CD8-positive, alpha-beta memory T cell (primary cell): ENCODE measurements around the gene CABP1. TPM values are rescaled to one million over a fixed set of nuclear protein-coding genes. Genes with fewer than 3 reads are reported as not detected.

Source experiments
- CTCF ChIA-PET: fragments of 350-600 bp; sonication (Branson Sonifier 250); formaldehyde crosslinking; loops from one replicate; lab custom pipeline; 2021; ENCODE audit warnings: antibody characterized with exemption; lab: Charles Lee
- POLR2A ChIA-PET: fragments of 350-600 bp; sonication (Branson Sonifier 250); formaldehyde crosslinking; loops from one replicate; lab custom pipeline; 2021; ENCODE audit warnings: antibody characterized with exemption; lab: Charles Lee
- DNase-seq, 5 donors: peaks; one replicate each; pipeline versions ENCODE4 v3.0.0 to v3.0.0-alpha.2; 2020 to 2022; ENCODE audit warnings: mixed read lengths in 1 of 5
- H3K27ac ChIP-seq: one replicate; pipeline ENCODE4 v1.7.0; 2013; ENCODE audit warnings: low read depth, mild to moderate bottlenecking, low read length, moderate library complexity
- H3K27me3 ChIP-seq: 2 replicates; pipeline ENCODE4 v1.7.0; 2013; ENCODE audit warnings: low read length, mild to moderate bottlenecking; ENCODE audit not compliant: insufficient read depth, poor library complexity, severe bottlenecking
- H3K36me3 ChIP-seq: 2 replicates; pipeline ENCODE4 v1.7.0; 2013; ENCODE audit warnings: mild to moderate bottlenecking, low read length, moderate library complexity; ENCODE audit not compliant: insufficient read depth
- H3K4me1 ChIP-seq: 2 replicates; pipeline ENCODE4 v1.7.0; 2013; ENCODE audit warnings: mild to moderate bottlenecking, low read length, moderate library complexity; ENCODE audit not compliant: insufficient read depth
- H3K4me3 ChIP-seq: 2 replicates; pipeline ENCODE4 v1.7.0; 2013; ENCODE audit warnings: mild to moderate bottlenecking, low read length
- H3K9me3 ChIP-seq: 2 replicates; pipeline ENCODE4 v1.7.0; 2013; ENCODE audit warnings: mild to moderate bottlenecking, low read length
- H3K27ac Mint-ChIP-seq, 8 donors: one replicate each; pipeline ENCODE4 v1.8.0; 2020 to 2021; ENCODE audit warnings: mixed read lengths in 8 of 8, mild to moderate bottlenecking in 6 of 8, inconsistent platforms in 3 of 8, moderate library complexity in 3 of 8
- H3K27me3 Mint-ChIP-seq, 2 donors: one replicate each; pipeline ENCODE4 v1.8.0; 2020 to 2021; ENCODE audit warnings: mixed read lengths in 2 of 2, mild to moderate bottlenecking in 1 of 2, moderate library complexity in 1 of 2
- H3K36me3 Mint-ChIP-seq, 3 donors: one replicate each; pipeline ENCODE4 v1.8.0; 2020 to 2021; ENCODE audit warnings: mixed read lengths in 3 of 3, inconsistent platforms in 1 of 3, mild to moderate bottlenecking in 1 of 3
- H3K4me1 Mint-ChIP-seq, 3 donors: one replicate each; pipeline ENCODE4 v1.8.0; 2020 to 2021; ENCODE audit warnings: mixed read lengths in 3 of 3, inconsistent platforms in 1 of 3, mild to moderate bottlenecking in 1 of 3
- H3K4me3 Mint-ChIP-seq, 7 donors: one replicate each; pipeline ENCODE4 v1.8.0; 2020 to 2021; ENCODE audit warnings: mixed read lengths in 7 of 7, mild to moderate bottlenecking in 6 of 7, moderate library complexity in 4 of 7, inconsistent platforms in 2 of 7
- H3K9me3 Mint-ChIP-seq, 5 donors: one replicate each; pipeline ENCODE4 v1.8.0; 2020 to 2022; ENCODE audit warnings: mixed read lengths in 5 of 5, mild to moderate bottlenecking in 3 of 5, moderate library complexity in 2 of 5, inconsistent platforms in 1 of 5
- polyA plus RNA-seq: library from polyadenylated mRNA; unstranded; fragments of 300-500 nt; fragmentation: Illumina TruSeq; gene quantifications from one replicate; pipeline ENCODE4 v1.2.3, GENCODE V29; 2021
- total RNA-seq, 2 experiments: library from RNA; stranded (reverse); gene quantifications; one replicate each; pipeline ENCODE4 v1.2.3, GENCODE V29; 2021

The CABP1 gene
- total RNA-seq = under 1 TPM; 0.13 to 0.18 TPM
- polyA plus RNA-seq = not detected

DNA sequence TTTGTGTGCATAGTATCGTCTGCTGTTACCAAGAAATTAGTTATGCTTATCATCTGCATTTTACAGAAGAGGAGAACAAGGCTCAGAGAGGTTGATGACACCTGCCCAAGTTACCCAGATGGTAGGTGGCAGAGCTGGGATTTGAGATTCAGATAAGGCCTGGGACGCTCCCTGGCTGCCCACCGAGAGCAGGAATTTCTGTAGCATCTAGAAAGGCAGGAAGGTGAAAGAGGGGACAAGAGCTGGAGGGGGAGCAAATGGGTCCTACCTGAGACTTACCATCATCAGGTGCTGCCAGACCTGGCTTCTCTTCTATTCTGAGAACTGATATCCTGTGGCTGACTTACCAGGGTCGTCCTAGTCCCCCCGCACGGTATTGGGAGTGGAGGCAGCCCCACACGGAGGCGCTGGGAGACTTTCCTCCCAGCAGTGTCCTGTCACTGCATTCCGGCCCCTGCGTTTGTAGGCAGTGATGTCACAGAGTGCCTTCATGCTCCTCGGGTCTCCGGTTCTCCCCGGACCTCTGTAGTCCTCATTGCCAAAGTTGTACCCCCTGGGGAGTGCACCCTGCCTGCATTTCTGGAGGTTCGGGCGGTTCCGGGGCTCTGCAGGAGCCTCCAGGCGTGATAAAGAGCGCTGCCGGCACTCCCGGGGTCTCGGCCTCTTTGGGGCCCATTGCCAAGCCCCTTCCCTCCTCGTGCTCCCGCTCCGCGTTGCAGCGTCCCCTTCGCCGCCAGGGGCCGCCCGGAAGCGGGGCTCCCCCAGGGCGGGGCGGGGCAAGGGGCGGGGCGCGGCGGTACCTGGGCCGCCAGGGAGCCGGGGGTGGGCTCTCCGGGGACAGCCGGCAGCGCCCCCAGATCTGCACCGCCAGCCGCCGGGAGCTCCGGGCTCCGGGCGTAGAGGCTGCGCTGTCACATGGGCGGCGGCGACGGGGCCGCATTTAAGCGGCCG, at the start of gene CABP1:
Gene CABP1, plus strand, starts transcription at position 856 of the 951 bp plus-strand sequence. Its CDS starts 60 bp downstream, at position 916.
- H3K27ac Mint-ChIP-seq = no peak within 1 kb of the TSS

DNA sequence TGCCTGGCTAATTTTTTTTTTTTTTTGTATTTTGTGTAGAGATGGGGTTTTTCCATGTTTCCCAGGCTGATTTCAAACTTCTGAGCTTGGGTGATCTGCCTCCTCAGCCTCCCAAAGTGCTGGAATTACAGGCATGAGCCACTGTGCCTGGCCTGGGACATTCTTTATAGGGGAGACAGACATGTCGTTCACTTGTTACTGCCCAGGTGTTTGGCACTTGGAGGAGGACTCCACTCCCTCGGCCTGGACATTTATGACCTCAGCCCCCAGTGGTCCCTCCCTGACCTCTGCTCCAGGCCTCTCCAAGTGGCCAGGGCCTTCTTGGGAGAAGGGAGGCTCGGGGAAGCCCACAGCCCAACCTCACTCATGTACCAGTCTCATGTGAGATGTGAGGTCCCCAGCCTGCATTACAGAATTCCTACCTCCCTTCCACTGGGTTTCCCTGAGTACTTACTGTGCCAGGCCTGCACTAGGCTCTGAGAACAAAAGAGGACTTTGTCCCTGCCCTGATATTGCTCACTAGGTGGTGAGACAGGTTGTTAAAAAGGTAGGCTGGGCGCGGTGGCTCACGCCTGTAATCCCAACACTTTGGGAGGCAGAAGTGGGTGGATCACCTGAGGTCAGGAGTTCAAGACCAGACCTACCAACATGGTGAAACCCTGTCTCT, 49.6 kb upstream of the CABP1 start:
- Mint-ChIP-seq H3K27ac (no peak overlapping the region), H3K36me3 (no peaks in the 10 kb centered on the region), H3K27me3 (peaks cover 2 to 5% of the 10 kb centered on the region in 2 donors), H3K9me3 (no peaks in the 10 kb centered on the region), H3K4me3 (no peak overlapping the region), H3K4me1 (no peaks in the 10 kb centered on the region)
- Histone ChIP-seq H3K27me3 (no peaks in the 10 kb centered on the region), H3K27ac (no peak overlapping the region), H3K9me3 (no peaks in the 10 kb centered on the region), H3K4me1 (no peaks in the 10 kb centered on the region), H3K36me3 (no peaks in the 10 kb centered on the region), H3K4me3 (no peak overlapping the region)
- DNase-seq = no peak
- POLR2A ChIA-PET = no interaction called here
- CTCF ChIA-PET = interaction anchor here (2.6 to 2.7 kb wide), 2 partner anchors 58 to 381 kb away, joined by 6 to 12 read pairs; no protein-coding TSS in a partner anchor

More for the DNA sequence above, at the start of gene CABP1:
- DNase-seq = peak; percentile 47 to 80 (median 62)
- Mint-ChIP-seq H3K4me3 (peak within 1 kb of the TSS; percentile 75 to 92 (median 80)), H3K27me3 (peaks cover 32 to 33% of the 10 kb centered on the region in 2 donors), H3K9me3 (no peaks in the 10 kb centered on the region), H3K36me3 (no peaks in the 10 kb centered on the region), H3K4me1 (peaks cover 4 to 14% (median 9%) of the 10 kb centered on the region in 3 donors)
- POLR2A ChIA-PET = no interaction called here
- Histone ChIP-seq H3K9me3 (no peaks in the 10 kb centered on the region), H3K4me3 (peak within 1 kb of the TSS; percentile 26), H3K4me1 (peaks cover 8% of the 10 kb centered on the region), H3K36me3 (no peaks in the 10 kb centered on the region), H3K27me3 (peaks cover 34% of the 10 kb centered on the region), H3K27ac (no peak within 1 kb of the TSS)
- CTCF ChIA-PET = interaction anchor here (1.1 to 1.8 kb wide), 3 partner anchors 9 to 12 kb away, joined by 3 to 6 read pairs (median 5); no protein-coding TSS in a partner anchor

DNA sequence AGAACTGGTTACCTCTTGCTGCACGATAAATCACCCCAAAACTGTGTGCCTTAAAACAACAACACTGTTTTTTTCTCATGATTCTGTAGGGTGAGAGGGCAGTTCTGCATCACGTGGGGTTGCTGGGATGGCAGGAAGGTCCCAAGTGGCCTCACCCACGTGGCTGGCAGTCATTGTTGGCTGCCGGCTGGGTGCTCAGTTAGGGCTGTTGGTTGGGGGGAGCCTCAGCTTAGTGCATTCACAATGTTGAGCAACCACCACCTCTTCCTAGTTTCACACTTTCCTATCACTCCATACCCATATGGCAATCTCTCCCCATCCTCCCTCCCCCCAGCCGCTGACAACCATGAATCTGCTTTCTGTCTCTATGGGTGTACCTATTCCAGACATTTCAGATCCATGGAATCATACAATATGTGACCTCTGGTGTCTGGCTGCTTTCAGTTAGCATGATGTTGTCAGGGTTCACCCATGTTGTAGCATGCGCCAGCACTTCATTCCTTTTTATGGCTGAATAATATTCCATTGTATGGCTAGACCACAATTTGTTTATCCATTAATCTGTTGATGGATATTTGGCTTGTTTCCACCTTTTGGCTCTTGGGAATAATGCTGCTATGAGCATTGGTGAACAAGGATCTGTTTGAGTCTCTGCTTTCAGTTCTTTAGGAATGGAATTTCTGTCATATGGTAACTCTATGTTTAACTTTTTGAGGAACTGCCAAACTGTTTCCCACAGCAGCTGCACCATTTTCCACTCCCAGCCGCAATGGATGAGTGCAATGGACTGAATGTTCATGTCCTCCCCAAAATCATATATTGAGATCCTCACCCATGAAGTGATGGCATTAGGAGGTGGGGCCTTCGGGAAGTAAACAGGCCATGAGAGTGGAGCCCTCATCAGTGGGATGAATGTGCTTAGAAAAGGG, 48.0 kb upstream of the CABP1 start:
- Mint-ChIP-seq H3K36me3 (no peaks in the 10 kb centered on the region), H3K4me3 (no peak overlapping the region), H3K4me1 (no peaks in the 10 kb centered on the region), H3K9me3 (no peaks in the 10 kb centered on the region), H3K27me3 (peaks cover 4 to 6% of the 10 kb centered on the region in 2 donors), H3K27ac (no peak overlapping the region)
- DNase-seq = no peak
- Histone ChIP-seq H3K27ac (no peak overlapping the region), H3K27me3 (no peaks in the 10 kb centered on the region), H3K9me3 (no peaks in the 10 kb centered on the region), H3K4me3 (no peak overlapping the region), H3K4me1 (no peaks in the 10 kb centered on the region), H3K36me3 (no peaks in the 10 kb centered on the region)
- ChIA-PET CTCF (no interaction called here), POLR2A (no interaction called here)

- Mint-ChIP-seq H3K36me3 (peaks cover 0 to 3% (median 0%) of the 10 kb centered on the region in 3 donors), H3K27ac (no peak overlapping the region), H3K4me3 (no peak overlapping the region), H3K4me1 (no peaks in the 10 kb centered on the region), H3K27me3 (peaks cover 9 to 30% of the 10 kb centered on the region in 2 donors), H3K9me3 (no peaks in the 10 kb centered on the region)
- Histone ChIP-seq H3K9me3 (no peaks in the 10 kb centered on the region), H3K27ac (no peak overlapping the region), H3K36me3 (no peaks in the 10 kb centered on the region), H3K27me3 (no peaks in the 10 kb centered on the region), H3K4me1 (no peaks in the 10 kb centered on the region), H3K4me3 (no peak overlapping the region)
- ChIA-PET POLR2A (no interaction called here), CTCF (no interaction called here)
- no peak for DNase-seq
Measured at GRCh38 chr12:120596901-120597300, 43.5 kb upstream of the CABP1 start.

- CTCF ChIA-PET = no interaction called here
- H3K36me3 ChIP-seq = no peaks in the 10 kb centered on the region
- H3K9me3 Mint-ChIP-seq = no peaks in the 10 kb centered on the region
- no peaks in the 10 kb centered on the region for H3K4me1 ChIP-seq
- no peaks in the 10 kb centered on the region for H3K4me1 Mint-ChIP-seq
- H3K27me3 Mint-ChIP-seq = peaks cover 11 to 36% of the 10 kb centered on the region in 2 donors
- no peak for DNase-seq
- no peak overlapping the region for H3K27ac ChIP-seq
- H3K4me3 ChIP-seq = no peak overlapping the region
- H3K27ac Mint-ChIP-seq = no peak overlapping the region
- H3K36me3 Mint-ChIP-seq = peaks cover 0 to 3% (median 0%) of the 10 kb centered on the region in 3 donors
- no peaks in the 10 kb centered on the region for H3K27me3 ChIP-seq
- POLR2A ChIA-PET = no interaction called here
- H3K9me3 ChIP-seq = no peaks in the 10 kb centered on the region
- H3K4me3 Mint-ChIP-seq = no peak overlapping the region
Measured at GRCh38 chr12:120597861-120598260, 42.6 kb upstream of the CABP1 start.

DNA sequence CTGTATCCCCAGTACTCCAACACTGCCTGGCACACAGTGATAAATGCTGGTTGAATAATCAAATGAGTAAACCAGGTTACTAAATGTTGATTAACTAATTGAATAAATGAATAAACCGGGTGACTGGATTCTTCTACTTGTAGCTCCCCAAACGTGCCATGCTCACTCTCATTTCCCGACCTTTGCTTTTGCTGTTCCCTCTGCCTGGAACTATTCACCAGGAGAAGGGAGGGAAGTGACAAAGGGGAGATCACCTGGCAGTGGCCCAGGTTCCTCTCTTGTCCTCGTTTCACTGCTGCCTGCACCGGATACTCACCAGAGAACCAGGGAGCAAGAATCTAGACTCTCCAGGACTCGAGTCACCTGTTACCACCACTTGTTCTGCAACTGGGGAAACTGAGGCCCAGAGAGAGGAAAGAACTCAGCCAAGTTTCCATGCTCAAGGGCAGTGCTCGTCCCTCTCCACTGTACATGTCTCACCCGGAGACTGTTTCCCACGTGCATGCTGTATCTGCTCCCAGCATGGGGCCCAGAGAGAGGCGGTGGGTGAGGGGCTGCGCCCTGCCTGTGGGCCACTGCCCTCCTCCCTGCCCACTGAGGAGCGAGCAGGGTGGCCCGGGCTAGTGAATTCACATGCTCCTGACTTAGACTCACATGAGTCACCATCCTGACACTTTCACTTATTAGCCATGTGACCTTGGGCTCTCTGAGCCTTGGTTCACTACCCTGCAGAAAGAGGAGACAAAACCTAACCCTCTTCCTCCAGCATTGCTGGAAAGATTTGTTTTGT, 41.6 kb upstream of the CABP1 start:
- CTCF ChIA-PET = no interaction called here

More for the DNA sequence above, 41.6 kb upstream of the CABP1 start:
- Histone ChIP-seq H3K4me1 (no peaks in the 10 kb centered on the region), H3K27ac (no peak overlapping the region), H3K9me3 (no peaks in the 10 kb centered on the region), H3K36me3 (no peaks in the 10 kb centered on the region), H3K4me3 (no peak overlapping the region), H3K27me3 (no peaks in the 10 kb centered on the region)
- POLR2A ChIA-PET = no interaction called here
- DNase-seq = no peak
- peaks cover 11 to 36% of the 10 kb centered on the region in 2 donors for H3K27me3 Mint-ChIP-seq
- no peaks in the 10 kb centered on the region for H3K9me3 Mint-ChIP-seq
- no peak overlapping the region for H3K4me3 Mint-ChIP-seq
- no peak overlapping the region for H3K27ac Mint-ChIP-seq
- peaks cover 0 to 3% (median 0%) of the 10 kb centered on the region in 3 donors for H3K36me3 Mint-ChIP-seq
- no peaks in the 10 kb centered on the region for H3K4me1 Mint-ChIP-seq
